Neuron (in vitro differentiated cells): Measurements from ENCODE around the gene KRT6B.
"Not testable (repeated sequence)": the region's sequence is repeated elsewhere in the genome, so short reads cannot be mapped to it uniquely, and the experiment has no call there.

Experiments
- H2AFZ ChIP-seq: one replicate; pipeline ENCODE4 v1.6.1; 2013; ENCODE audit warnings: low read depth, mild to moderate bottlenecking, inconsistent platforms, low read length, moderate library complexity
- H3K27me3 ChIP-seq: one replicate; pipeline ENCODE4 v1.6.1; 2013; ENCODE audit warnings: low read length; ENCODE audit not compliant: insufficient read depth
- H3K36me3 ChIP-seq: one replicate; pipeline ENCODE4 v1.6.1; 2013; ENCODE audit warnings: low read length; ENCODE audit not compliant: insufficient read depth
- H3K4me1 ChIP-seq: one replicate; pipeline ENCODE4 v1.6.1; 2013; ENCODE audit warnings: low read length; ENCODE audit not compliant: insufficient read depth
- H3K4me3 ChIP-seq: 2 replicates; pipeline ENCODE4 v1.5.1; 2013; ENCODE audit warnings: mild to moderate bottlenecking, low read length, moderate library complexity
- H3K9me3 ChIP-seq: one replicate; pipeline ENCODE4 v1.6.1; 2013; ENCODE audit warnings: low read length

KRT6B gene

DNA sequence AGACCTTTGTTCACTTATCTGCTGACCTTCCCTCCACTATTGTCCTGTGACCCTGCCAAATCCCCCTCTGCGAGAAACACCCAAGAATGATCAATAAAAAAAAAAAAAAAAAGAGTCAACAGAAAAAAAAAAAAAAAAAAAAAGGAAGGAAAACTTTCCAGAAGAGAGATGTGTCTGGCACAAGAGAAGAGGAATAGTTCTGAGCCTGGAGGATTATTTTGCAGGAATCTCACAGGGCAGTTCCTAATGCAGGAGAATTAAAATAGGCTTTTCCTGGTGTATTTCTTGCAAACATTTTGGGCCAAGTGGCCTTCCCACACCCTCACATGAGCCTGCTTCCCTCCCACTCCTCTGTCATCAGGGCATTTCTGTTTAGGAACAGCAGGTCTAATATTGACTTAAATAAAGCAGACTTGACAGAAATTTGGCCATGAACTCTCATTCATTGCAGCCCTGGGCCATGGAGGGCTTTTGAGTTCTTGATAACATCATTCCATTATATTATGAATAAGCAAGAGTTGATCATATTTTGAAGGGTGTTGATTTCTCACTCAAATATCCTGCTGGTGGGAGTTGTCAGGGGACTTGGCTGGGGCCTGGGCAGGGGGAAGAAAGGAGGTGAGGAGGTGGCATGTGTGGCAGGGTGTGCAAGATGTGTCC lies 41.2 kb downstream of the KRT6B start:
- not testable (repeated sequence) for H3K4me1 ChIP-seq, H3K9me3 ChIP-seq, H3K4me3 ChIP-seq, H3K27me3 ChIP-seq, H2AFZ ChIP-seq, H3K36me3 ChIP-seq

DNA sequence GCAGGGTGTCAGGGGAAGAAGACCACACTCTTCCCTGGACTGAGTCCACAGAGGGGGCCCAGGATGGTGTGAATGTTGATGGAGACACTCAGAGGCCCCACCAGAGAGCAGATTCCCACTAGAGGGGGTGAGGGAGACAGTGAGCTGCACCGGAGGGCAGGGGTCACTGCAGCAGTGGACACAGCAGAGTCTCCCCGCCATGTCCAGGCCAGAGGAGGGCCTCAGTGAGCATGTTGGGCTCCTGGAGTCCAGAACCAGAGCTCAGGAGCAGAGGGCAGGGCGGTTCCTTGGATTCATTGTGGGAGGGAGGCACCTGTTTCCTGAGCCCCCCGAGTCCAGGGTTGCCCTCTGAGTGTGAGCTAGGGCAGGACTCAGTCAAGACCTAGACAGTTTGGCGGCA lies 44.0 kb downstream of the KRT6B start:
- Histone ChIP-seq H3K4me3 (no peak overlapping the region), H3K4me1 (no peaks in the 10 kb centered on the region), H2AFZ (no peak overlapping the region), H3K27me3 (no peaks in the 10 kb centered on the region), H3K9me3 (no peaks in the 10 kb centered on the region), H3K36me3 (no peaks in the 10 kb centered on the region)

- no peaks in the 10 kb centered on the region for H3K4me1 ChIP-seq
- no peaks in the 10 kb centered on the region for H3K9me3 ChIP-seq
- no peaks in the 10 kb centered on the region for H3K27me3 ChIP-seq
- no peaks in the 10 kb centered on the region for H3K36me3 ChIP-seq
- H3K4me3 ChIP-seq: no peak within 1 kb of the TSS
- no peak within 1 kb of the TSS for H2AFZ ChIP-seq
These were observed 46.0 kb downstream of the KRT6B start, which contains the start of gene KRT82 for GRCh38 chr12:52405922-52406385. TSS of gene KRT82 (minus strand) at chr12:52406335. CDS start at chr12:52406277, 58 bp downstream.

- no peak overlapping the region for H2AFZ ChIP-seq
- H3K4me1 ChIP-seq: no peaks in the 10 kb centered on the region
- no peaks in the 10 kb centered on the region for H3K36me3 ChIP-seq
These were observed 47.0 kb downstream of the KRT6B start for GRCh38 chr12:52404951-52405350.

DNA sequence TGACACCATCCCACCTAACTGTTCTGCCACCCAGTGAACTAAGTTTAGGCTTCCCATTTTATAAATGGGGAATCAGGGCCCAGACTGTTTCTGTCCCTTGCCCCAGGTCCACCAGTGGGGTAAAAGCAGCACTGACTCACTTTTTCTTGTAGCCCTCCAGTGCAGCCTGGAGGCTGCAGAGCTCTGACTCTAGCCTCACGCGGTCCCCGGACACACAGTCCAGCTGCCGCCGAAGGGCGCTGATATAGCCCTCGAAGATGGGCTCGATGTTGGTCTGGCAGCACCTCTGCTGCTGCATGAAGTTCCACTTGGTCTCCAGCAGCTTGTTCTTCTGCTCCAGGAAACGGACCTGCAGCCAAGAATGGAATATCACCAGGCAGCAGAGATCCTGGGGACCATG lies 48.4 kb downstream of the KRT6B start:
- Histone ChIP-seq H3K9me3 (no peaks in the 10 kb centered on the region), H3K36me3 (no peaks in the 10 kb centered on the region), H2AFZ (no peak overlapping the region), H3K27me3 (no peaks in the 10 kb centered on the region), H3K4me1 (no peaks in the 10 kb centered on the region), H3K4me3 (no peak overlapping the region)

More at GRCh38 chr12:52404951-52405350, 47.0 kb downstream of the KRT6B start:
- no peaks in the 10 kb centered on the region for H3K27me3 ChIP-seq
- no peaks in the 10 kb centered on the region for H3K9me3 ChIP-seq
- H3K4me3 ChIP-seq: no peak overlapping the region

DNA sequence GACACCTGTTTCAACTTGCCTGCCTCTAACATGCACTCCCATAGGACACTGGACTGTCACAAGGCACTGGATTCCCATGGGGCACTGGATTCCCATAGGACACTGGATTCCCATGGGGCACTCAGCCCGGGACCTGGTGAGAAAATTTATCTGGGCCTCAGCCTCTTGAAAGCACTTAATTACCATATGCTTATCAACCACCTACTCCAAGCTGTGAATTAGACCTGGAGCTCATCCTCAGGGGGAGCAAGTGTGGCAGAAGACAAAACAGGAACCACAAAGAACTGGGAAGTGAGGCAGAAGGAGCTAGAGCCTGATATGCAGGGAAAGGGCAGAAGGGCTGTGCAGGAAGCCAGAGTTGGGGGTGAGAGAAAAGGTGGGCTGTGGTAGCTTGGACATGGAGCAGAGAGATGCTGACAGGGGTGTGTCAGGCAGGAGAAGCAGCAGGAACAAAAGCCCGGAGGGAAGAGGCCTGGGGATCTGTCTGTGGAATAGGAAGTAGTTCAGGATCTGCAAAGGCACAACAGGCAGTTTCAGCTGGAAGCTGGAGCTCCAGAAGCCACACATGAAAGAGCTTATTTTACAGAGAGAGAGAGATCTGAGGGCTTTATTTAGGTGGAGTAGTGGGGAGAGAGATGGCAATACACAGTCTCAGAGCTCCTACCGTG lies 48.9 kb downstream of the KRT6B start:
- Histone ChIP-seq H3K9me3 (no peaks in the 10 kb centered on the region), H3K4me3 (no peak overlapping the region), H3K27me3 (no peaks in the 10 kb centered on the region), H2AFZ (no peak overlapping the region), H3K4me1 (no peaks in the 10 kb centered on the region), H3K36me3 (no peaks in the 10 kb centered on the region)

DNA sequence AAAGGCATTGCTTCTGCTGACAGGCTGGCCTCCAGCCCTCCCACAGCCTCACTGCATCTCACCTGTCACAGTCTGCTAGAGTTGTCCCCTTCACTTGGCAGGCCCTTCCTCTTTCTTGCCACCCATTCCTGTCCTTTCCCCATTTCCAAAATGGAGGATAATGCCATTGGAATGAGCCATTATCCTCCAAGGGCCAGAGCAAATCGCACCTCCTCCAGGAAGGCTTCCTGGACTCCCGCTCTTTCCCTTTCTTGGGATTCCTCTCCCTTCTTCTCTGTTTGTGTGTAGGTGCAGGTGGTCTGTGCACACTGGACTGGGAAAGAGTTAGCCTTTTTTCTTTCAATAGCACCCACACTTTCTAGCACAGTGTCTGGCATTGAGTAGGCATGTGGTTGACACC lies 49.6 kb downstream of the KRT6B start:
- Histone ChIP-seq H3K36me3 (no peaks in the 10 kb centered on the region), H3K27me3 (no peaks in the 10 kb centered on the region), H3K4me3 (no peak overlapping the region), H3K9me3 (no peaks in the 10 kb centered on the region), H3K4me1 (no peaks in the 10 kb centered on the region), H2AFZ (no peak overlapping the region)

DNA sequence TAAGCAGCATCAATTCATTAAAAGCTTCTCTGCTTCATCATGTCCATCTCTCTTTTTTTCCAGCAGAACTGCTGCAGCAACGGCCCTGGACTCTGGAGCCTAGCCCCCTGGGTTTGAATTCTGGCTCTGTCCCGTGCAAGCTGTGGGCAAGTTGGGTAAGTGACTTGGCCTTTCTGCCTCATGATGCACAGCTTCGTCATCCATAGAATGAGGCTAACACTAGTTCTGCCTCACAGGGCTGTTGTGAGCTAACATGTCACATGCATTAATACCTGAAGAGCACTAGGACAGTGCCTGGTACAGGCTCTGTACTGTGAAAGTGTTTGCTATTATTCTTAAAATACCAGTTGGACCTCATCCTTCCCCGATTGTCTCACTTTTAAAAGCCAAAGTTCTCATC lies 50.0 kb downstream of the KRT6B start:
- Histone ChIP-seq H2AFZ (no peak overlapping the region), H3K27me3 (no peaks in the 10 kb centered on the region), H3K9me3 (no peaks in the 10 kb centered on the region), H3K36me3 (no peaks in the 10 kb centered on the region), H3K4me3 (no peak overlapping the region), H3K4me1 (no peaks in the 10 kb centered on the region)

GRCh38 chr12:52401526-52401925 lies 50.4 kb downstream of the KRT6B start:
- no peak overlapping the region for H3K4me3 ChIP-seq
- no peaks in the 10 kb centered on the region for H3K36me3 ChIP-seq
- no peaks in the 10 kb centered on the region for H3K4me1 ChIP-seq
- H3K27me3 ChIP-seq: peaks cover 2% of the 10 kb centered on the region
- no peak overlapping the region for H2AFZ ChIP-seq
- no peaks in the 10 kb centered on the region for H3K9me3 ChIP-seq

DNA sequence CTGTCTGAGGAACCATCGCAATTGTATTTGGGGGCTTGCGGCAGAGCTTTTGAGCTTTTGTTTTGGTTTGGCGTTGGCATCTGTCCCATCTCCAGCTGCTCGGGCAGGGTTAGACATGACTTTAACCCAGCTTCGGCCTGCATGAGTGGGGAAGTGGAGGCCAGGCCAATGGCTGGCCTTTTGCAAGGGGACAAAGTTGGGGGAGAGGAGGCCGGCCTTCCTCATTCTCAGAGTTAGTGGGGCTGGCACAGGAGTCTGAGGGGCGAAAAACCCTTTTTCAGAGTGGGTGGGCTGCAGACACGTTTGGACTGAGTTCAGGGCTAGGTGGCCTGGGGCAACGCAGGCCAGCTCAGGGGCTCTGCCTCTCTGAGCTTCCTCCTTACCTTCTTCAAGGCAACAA lies 51.0 kb downstream of the KRT6B start:
- Histone ChIP-seq H3K36me3 (no peaks in the 10 kb centered on the region), H3K4me3 (no peak overlapping the region), H3K4me1 (no peaks in the 10 kb centered on the region), H3K27me3 (peaks cover 3% of the 10 kb centered on the region), H3K9me3 (no peaks in the 10 kb centered on the region), H2AFZ (no peak overlapping the region)

DNA sequence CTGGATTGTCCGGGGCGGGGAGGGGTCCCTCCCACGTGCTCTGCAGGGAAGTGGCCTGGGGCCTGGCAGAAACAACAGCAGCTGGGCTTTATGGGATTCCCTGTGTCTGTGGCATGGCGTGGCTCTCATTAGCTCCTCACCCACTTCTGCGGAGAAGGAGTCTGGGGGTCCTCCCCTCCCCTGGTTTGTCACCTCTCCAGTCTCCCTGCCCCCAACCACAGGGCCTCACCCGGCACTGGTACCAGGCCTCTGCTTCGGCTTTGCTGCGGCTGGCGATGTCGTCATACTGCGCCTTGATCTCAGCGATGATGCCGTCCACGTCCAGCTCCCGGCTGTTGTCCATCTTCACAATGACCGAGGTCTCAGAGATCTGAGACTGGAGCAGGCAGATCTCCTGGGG lies 52.2 kb downstream of the KRT6B start:
- Histone ChIP-seq H3K36me3 (no peaks in the 10 kb centered on the region), H3K9me3 (no peaks in the 10 kb centered on the region), H3K4me3 (no peak overlapping the region), H2AFZ (no peak overlapping the region), H3K4me1 (no peaks in the 10 kb centered on the region), H3K27me3 (peaks cover 3% of the 10 kb centered on the region)

DNA sequence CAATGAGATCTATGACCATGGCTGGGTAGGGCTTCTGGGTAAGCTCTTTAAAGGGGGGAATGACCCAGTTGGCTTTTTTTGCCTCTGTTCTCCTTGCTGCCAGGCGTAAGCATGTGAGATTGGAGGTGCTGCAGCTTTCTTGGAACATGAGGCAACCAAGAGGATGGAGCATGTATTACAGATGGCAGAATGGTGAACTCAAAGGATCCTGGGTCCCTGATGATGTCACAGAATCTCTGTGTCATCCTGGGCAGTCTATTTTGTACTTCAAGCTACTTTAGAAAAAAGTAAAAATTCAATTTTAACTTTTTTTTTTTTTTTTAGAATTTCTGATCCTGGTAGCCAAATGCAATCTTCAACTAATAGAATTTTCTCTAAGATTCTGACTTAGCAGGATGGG lies 53.8 kb downstream of the KRT6B start:
- Histone ChIP-seq H3K4me1 (no peaks in the 10 kb centered on the region), H2AFZ (no peak overlapping the region), H3K4me3 (no peak overlapping the region), H3K36me3 (no peaks in the 10 kb centered on the region), H3K27me3 (peaks cover 3% of the 10 kb centered on the region), H3K9me3 (no peaks in the 10 kb centered on the region)

DNA sequence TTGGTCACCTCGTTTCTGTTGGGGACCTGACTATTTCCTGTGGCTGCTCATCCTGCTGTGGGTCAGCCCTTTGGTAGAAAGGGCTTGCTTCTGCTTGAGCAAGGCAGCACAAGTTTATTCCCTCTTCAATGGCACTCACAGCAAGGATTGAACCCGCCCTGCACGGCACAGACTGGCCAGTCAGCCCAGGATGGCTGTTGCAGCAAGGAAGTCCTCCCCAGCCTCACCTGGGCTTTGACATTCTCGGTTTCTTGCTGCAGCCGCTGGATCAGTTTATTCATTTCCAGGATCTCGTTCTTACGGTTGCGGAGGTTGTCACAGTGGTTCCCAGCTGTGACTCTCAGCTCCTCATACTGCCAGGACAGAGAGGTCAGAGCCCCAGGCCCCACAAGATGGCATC lies 55.3 kb downstream of the KRT6B start:
- H3K4me3 ChIP-seq: no peak overlapping the region
- H3K36me3 ChIP-seq: no peaks in the 10 kb centered on the region
- H3K27me3 ChIP-seq: peaks cover 3% of the 10 kb centered on the region
- no peak overlapping the region for H2AFZ ChIP-seq
- no peaks in the 10 kb centered on the region for H3K4me1 ChIP-seq
- H3K9me3 ChIP-seq: no peaks in the 10 kb centered on the region
